ENCODE measurements around the gene ADAM33. TPM values are rescaled to one million over a fixed set of nuclear protein-coding genes. Genes with fewer than 3 reads are reported as not detected.
A peak's percentile ranks its signal among the peaks of the same experiment; 100 is the strongest.

The ADAM33 gene, protein sequence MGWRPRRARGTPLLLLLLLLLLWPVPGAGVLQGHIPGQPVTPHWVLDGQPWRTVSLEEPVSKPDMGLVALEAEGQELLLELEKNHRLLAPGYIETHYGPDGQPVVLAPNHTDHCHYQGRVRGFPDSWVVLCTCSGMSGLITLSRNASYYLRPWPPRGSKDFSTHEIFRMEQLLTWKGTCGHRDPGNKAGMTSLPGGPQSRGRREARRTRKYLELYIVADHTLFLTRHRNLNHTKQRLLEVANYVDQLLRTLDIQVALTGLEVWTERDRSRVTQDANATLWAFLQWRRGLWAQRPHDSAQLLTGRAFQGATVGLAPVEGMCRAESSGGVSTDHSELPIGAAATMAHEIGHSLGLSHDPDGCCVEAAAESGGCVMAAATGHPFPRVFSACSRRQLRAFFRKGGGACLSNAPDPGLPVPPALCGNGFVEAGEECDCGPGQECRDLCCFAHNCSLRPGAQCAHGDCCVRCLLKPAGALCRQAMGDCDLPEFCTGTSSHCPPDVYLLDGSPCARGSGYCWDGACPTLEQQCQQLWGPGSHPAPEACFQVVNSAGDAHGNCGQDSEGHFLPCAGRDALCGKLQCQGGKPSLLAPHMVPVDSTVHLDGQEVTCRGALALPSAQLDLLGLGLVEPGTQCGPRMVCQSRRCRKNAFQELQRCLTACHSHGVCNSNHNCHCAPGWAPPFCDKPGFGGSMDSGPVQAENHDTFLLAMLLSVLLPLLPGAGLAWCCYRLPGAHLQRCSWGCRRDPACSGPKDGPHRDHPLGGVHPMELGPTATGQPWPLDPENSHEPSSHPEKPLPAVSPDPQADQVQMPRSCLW
- polyA plus RNA-seq (2013): not detected

DNA sequence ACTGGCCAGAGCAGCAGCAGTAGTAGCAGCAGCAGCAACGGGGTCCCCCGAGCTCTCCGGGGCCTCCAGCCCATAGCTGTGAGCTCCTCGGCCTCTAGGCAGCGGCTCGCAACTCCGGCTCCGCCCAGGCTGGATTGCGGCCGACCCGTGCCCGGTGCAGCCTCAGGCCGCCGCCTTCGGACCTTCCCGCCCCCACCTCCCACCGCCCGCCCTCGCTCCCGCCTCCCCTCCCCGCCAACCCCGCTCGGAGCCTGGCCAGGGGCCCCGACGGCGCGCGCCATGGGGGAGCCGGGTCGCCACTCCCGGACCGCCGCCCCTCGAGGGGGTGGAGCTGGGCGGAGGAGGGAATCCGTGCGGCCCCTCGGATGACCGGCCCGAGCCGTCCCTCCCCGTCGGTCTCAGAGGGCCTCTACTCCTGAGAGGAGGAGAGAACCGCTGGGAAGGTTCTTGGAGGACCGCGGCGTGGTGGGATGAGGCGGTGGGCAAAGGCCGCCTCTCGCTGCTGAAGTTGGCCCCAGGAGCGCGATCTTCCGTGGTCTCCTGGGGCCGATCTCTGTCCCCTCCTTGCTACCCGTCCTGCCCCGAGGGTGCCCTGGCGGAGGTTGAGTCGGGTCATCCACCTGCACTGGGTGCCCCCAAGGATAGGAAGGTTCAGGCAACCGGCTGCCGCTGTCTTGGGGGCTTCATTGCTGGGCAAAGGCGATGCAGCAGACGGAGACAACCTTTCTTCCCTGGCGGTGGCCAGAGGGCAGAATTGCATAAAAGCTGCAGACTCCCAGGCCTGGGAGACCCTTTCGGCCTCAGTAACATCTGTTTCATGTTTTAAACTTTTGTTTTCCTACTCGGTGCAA is at the start of gene ADAM33:
ADAM33 (minus strand) TSS at position 80 of the 851 bp plus-strand sequence; CDS start at position 74, 6 bp downstream.
- Histone ChIP-seq H3K4me1 (ENCODE audit: control extremely low read depth in 1 of 4, control insufficient read depth in 4 of 4, insufficient read depth in 4 of 4, low read length in 3 of 4) (peaks cover 0 to 9% (median 4%) of the 10 kb centered on the region in 4 experiments), H3K9me3 (ENCODE audit: control extremely low read depth in 1 of 5, control insufficient read depth in 4 of 5, insufficient read depth in 2 of 5, low read depth in 1 of 5, low read length in 4 of 5) (no peaks in the 10 kb centered on the region), H3K27ac (ENCODE audit: insufficient read depth in 1 of 2, low read depth in 1 of 2, low read length in 2 of 2, poor library complexity in 1 of 2, severe bottlenecking in 2 of 2) (no peak within 1 kb of the TSS), H3K36me3 (ENCODE audit: control insufficient read depth in 4 of 4, insufficient read depth in 4 of 4, low read length in 3 of 4) (no peaks in the 10 kb centered on the region), H3K4me3 (ENCODE audit: control insufficient read depth in 1 of 7, extremely low read depth in 1 of 7, insufficient read depth in 4 of 7, low read depth in 2 of 7, low read length in 6 of 7) (peak within 1 kb of the TSS in 3 of 7 experiments; percentile 4 to 45 (median 19)), H3K27me3 (replicated peaks in 2 of 5; ENCODE audit: control insufficient read depth in 4 of 5, insufficient read depth in 5 of 5, low read length in 4 of 5) (peaks cover 0 to 77% (median 34%) of the 10 kb centered on the region in 5 experiments)
- DNase-seq: no peak
- WGBS (ENCODE audit: insufficient coverage): 11% methylated on average over 32 of the region's 65 CpGs
- ChIA-PET CTCF (interaction anchor here (1.2 to 14.4 kb wide), 2 partner anchors 15 to 28 kb away, joined by 4 to 121 read pairs; partner anchors contain the start of gene SIGLEC1), POLR2A (interaction anchor here (0.8 kb wide), 1 partner anchor 31 kb away, joined by 3 read pairs; no protein-coding TSS in a partner anchor)

DNA sequence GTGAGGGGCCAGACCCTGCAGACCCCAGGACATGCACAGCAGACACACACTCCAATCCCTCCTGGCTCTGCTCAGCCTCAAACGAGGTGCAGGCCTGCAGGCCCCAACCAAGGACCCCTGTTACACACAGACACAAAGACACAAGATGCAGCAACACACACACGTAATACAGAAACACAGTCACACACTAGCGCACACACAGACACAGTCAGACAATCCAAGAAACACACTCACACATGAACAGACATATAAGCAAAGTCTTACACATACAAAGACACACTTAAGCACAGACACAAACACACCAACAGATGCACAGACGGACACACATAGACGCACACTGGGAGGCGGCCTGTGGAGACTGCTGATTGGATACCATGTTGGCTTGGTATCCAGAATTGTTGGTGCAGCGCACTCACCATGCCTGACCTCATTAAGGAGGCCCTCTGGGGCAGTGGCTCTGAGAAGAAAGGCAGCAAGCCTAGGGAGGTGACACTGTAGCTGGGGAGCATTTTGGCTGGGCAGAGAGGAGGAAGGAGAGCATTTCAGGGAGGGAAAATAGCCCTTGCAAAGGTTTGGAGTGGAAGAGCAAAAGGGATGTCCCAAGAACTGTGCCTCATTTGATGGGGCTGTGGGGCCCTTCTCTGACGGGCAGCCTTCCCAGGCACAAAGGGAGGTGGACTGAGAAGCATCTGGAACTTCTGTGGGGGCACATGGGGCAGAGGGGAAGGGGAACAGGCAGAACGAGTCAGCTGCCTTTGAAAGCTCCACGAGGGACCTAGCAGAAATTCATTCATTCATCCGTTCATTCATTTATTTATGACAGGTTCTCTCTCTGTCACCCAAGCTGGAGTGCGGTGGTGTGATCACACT is 49.2 kb upstream of the ADAM33 start:
- H3K27ac ChIP-seq (ENCODE audit: insufficient read depth in 1 of 2, low read depth in 1 of 2, low read length in 2 of 2, poor library complexity in 1 of 2, severe bottlenecking in 2 of 2): no peak overlapping the region
- ChIA-PET CTCF (interaction anchor here (0.5 to 2.3 kb wide), 5 partner anchors 12 to 90 kb away, joined by 3 to 8 read pairs (median 3); no protein-coding TSS in a partner anchor), POLR2A (no interaction called here)
- no peaks in the 10 kb centered on the region for H3K36me3 ChIP-seq (ENCODE audit: control insufficient read depth in 4 of 4, insufficient read depth in 4 of 4, low read length in 3 of 4)
- WGBS (ENCODE audit: insufficient coverage): 95% methylated on average over 7 of the region's 12 CpGs
- H3K9me3 ChIP-seq (ENCODE audit: control extremely low read depth in 1 of 5, control insufficient read depth in 4 of 5, insufficient read depth in 2 of 5, low read depth in 1 of 5, low read length in 4 of 5): no peaks in the 10 kb centered on the region
- H3K4me3 ChIP-seq (ENCODE audit: control insufficient read depth in 1 of 7, extremely low read depth in 1 of 7, insufficient read depth in 4 of 7, low read depth in 2 of 7, low read length in 6 of 7): no peak overlapping the region
- peaks cover 3 to 55% (median 16%) of the 10 kb centered on the region in 5 experiments for H3K27me3 ChIP-seq (replicated peaks in 2 of 5; ENCODE audit: control insufficient read depth in 4 of 5, insufficient read depth in 5 of 5, low read length in 4 of 5)
- DNase-seq: no peak
- peaks cover 0 to 6% (median 2%) of the 10 kb centered on the region in 4 experiments for H3K4me1 ChIP-seq (ENCODE audit: control extremely low read depth in 1 of 4, control insufficient read depth in 4 of 4, insufficient read depth in 4 of 4, low read length in 3 of 4)

DNA sequence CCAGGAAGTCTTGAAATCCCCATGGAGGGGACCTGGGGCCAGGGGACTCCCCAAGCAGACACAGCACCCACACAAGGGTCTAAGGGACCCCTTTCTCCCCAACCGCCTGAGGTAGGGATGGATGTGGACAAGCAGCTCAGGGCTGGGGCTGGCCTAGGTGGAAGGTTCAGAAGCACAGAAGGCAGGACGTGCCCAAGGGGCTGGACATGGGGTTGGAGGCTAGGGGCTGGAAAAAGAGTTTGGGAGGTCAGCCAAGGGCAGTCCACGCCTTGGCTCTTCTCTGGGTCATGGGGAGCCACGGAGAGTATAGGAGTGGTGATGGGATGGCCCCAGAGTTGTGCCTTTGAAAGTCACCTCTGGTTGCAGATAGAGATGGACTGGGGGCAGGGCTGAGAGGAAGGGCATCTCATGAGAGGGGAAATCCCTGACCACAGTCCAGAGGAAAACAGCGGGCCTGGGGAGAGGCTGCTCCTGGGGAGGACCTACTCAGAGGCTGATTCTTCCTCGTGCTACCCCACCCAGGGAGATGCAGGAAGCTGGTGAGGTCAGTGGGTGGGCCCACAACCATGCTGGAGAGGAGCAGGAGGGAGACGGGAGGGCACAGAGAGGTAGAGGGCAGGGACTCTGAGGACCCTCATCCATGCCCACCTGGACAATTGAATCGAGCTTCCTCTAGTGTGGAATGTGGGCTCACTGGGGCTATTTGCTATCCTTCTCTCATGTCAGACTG is 48.2 kb upstream of the ADAM33 start:
- Histone ChIP-seq H3K9me3 (ENCODE audit: control extremely low read depth in 1 of 5, control insufficient read depth in 4 of 5, insufficient read depth in 2 of 5, low read depth in 1 of 5, low read length in 4 of 5) (no peaks in the 10 kb centered on the region), H3K4me1 (ENCODE audit: control extremely low read depth in 1 of 4, control insufficient read depth in 4 of 4, insufficient read depth in 4 of 4, low read length in 3 of 4) (peaks cover 0 to 6% (median 2%) of the 10 kb centered on the region in 4 experiments), H3K36me3 (ENCODE audit: control insufficient read depth in 4 of 4, insufficient read depth in 4 of 4, low read length in 3 of 4) (no peaks in the 10 kb centered on the region), H3K27me3 (replicated peaks in 2 of 5; ENCODE audit: control insufficient read depth in 4 of 5, insufficient read depth in 5 of 5, low read length in 4 of 5) (peaks cover 3 to 59% (median 14%) of the 10 kb centered on the region in 5 experiments), H3K27ac (ENCODE audit: insufficient read depth in 1 of 2, low read depth in 1 of 2, low read length in 2 of 2, poor library complexity in 1 of 2, severe bottlenecking in 2 of 2) (no peak overlapping the region), H3K4me3 (ENCODE audit: control insufficient read depth in 1 of 7, extremely low read depth in 1 of 7, insufficient read depth in 4 of 7, low read depth in 2 of 7, low read length in 6 of 7) (no peak overlapping the region)
- CTCF ChIA-PET: interaction anchor here (1.3 to 2.1 kb wide), 2 partner anchors 19 to 21 kb away, joined by 5 to 8 read pairs; no protein-coding TSS in a partner anchor
- POLR2A ChIA-PET: no interaction called here
- WGBS (ENCODE audit: insufficient coverage): 86% methylated on average over 6 of the region's 8 CpGs
- DNase-seq: no peak

DNA sequence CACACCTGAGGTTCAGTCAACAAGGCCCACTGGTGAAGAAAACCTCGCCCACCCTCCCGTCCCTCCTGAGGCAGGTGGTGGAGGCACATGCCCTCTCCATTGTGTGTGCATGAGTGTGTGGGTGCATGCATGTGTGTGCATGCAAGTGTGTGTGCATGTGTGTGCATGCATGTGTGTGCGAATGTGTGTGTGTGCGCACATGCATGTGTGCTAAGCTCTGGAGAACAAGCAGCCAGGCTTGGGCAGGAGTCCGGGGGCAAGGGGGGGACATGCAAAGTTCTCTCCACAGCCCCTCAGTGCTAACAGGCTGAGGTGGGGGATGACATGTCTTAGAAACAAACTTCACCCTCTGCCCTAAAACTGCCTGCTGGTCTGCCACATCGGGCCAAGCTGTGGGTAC is 47.6 kb upstream of the ADAM33 start:
- POLR2A ChIA-PET: no interaction called here
- 92% methylated on average over 6 of the region's 6 CpGs for WGBS (ENCODE audit: insufficient coverage)
- CTCF ChIA-PET: interaction anchor here (1.3 kb wide), 1 partner anchor 19 kb away, joined by 5 read pairs; no protein-coding TSS in a partner anchor
- Histone ChIP-seq H3K9me3 (ENCODE audit: control extremely low read depth in 1 of 5, control insufficient read depth in 4 of 5, insufficient read depth in 2 of 5, low read depth in 1 of 5, low read length in 4 of 5) (peaks cover 0 to 2% (median 0%) of the 10 kb centered on the region in 5 experiments), H3K4me3 (ENCODE audit: control insufficient read depth in 1 of 7, extremely low read depth in 1 of 7, insufficient read depth in 4 of 7, low read depth in 2 of 7, low read length in 6 of 7) (no peak overlapping the region), H3K27ac (ENCODE audit: insufficient read depth in 1 of 2, low read depth in 1 of 2, low read length in 2 of 2, poor library complexity in 1 of 2, severe bottlenecking in 2 of 2) (no peak overlapping the region), H3K4me1 (ENCODE audit: control extremely low read depth in 1 of 4, control insufficient read depth in 4 of 4, insufficient read depth in 4 of 4, low read length in 3 of 4) (peaks cover 0 to 6% (median 2%) of the 10 kb centered on the region in 4 experiments), H3K27me3 (replicated peaks in 2 of 5; ENCODE audit: control insufficient read depth in 4 of 5, insufficient read depth in 5 of 5, low read length in 4 of 5) (peaks cover 3 to 59% (median 14%) of the 10 kb centered on the region in 5 experiments), H3K36me3 (ENCODE audit: control insufficient read depth in 4 of 4, insufficient read depth in 4 of 4, low read length in 3 of 4) (no peaks in the 10 kb centered on the region)
- DNase-seq: no peak

DNA sequence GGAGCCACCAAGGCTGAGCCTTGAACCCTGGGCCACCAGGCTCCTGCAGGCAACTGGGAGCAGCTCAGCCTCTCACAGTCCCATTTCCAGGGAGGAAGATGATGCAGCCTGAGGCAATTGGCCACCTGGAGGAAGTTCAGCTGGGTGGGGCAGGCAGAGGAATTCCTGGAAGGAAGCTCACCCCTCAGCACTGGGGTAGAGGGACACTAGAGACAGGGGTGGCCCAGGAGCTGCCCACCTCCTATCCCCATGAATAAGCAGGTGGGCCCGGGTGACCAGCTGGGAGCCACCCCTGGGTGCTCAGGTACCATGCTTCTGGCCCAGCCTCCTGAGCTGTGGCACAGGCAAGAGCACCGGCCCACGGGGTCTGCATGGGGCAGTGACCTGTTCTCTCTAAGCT is 47.1 kb upstream of the ADAM33 start:
- no peaks in the 10 kb centered on the region for H3K36me3 ChIP-seq (ENCODE audit: control insufficient read depth in 4 of 4, insufficient read depth in 4 of 4, low read length in 3 of 4)
- DNase-seq: no peak
- H3K4me3 ChIP-seq (ENCODE audit: control insufficient read depth in 1 of 7, extremely low read depth in 1 of 7, insufficient read depth in 4 of 7, low read depth in 2 of 7, low read length in 6 of 7): no peak overlapping the region
- H3K4me1 ChIP-seq (ENCODE audit: control extremely low read depth in 1 of 4, control insufficient read depth in 4 of 4, insufficient read depth in 4 of 4, low read length in 3 of 4): peaks cover 0 to 6% (median 2%) of the 10 kb centered on the region in 4 experiments
- ChIA-PET POLR2A (no interaction called here), CTCF (interaction anchor here (1.3 kb wide), 1 partner anchor 18 kb away, joined by 5 read pairs; no protein-coding TSS in a partner anchor)
- H3K9me3 ChIP-seq (ENCODE audit: control extremely low read depth in 1 of 5, control insufficient read depth in 4 of 5, insufficient read depth in 2 of 5, low read depth in 1 of 5, low read length in 4 of 5): peaks cover 0 to 2% (median 0%) of the 10 kb centered on the region in 5 experiments
- H3K27me3 ChIP-seq (replicated peaks in 2 of 5; ENCODE audit: control insufficient read depth in 4 of 5, insufficient read depth in 5 of 5, low read length in 4 of 5): peaks cover 3 to 58% (median 14%) of the 10 kb centered on the region in 5 experiments
- H3K27ac ChIP-seq (ENCODE audit: insufficient read depth in 1 of 2, low read depth in 1 of 2, low read length in 2 of 2, poor library complexity in 1 of 2, severe bottlenecking in 2 of 2): no peak overlapping the region
- 95% methylated on average over 3 of the region's 3 CpGs for WGBS (ENCODE audit: insufficient coverage)
